ENCODE results near the gene PLEKHA8. TPM values are rescaled to one million over a fixed set of nuclear protein-coding genes. Genes with fewer than 3 reads are reported as not detected.
A peak's percentile ranks its signal among the peaks of the same experiment; 100 is the strongest.

PLEKHA8 gene
- total RNA-seq, 1 donor from 2014 or later, result 3.4 TPM

- ATAC-seq, result peak; percentile 92
- DNase-seq, result peak; percentile 82
- intact Hi-C loops (cut with micrococcal nuclease), result no loop called here
Observed at GRCh38 chr7:30173058-30173897, 145.1 kb downstream of the PLEKHA8 start.

GRCh38 chr7:30175180-30175579 is 147.0 kb downstream of the PLEKHA8 start:
- no peak for ATAC-seq
- DNase-seq, result no peak
- intact Hi-C loops (cut with micrococcal nuclease), result no loop called here

GRCh38 chr7:30175636-30176147 is 147.5 kb downstream of the PLEKHA8 start:
- DNase-seq (no peak), ATAC-seq (no peak)
- intact Hi-C loops (cut with micrococcal nuclease), result no loop called here

- DNase-seq (no peak), ATAC-seq (no peak)
- intact Hi-C loops (cut with micrococcal nuclease), result no loop called here
Observed at GRCh38 chr7:30176463-30177109, 148.4 kb downstream of the PLEKHA8 start.

- DNase-seq (no peak), ATAC-seq (no peak)
- intact Hi-C loops (cut with micrococcal nuclease), result no loop called here
Observed at GRCh38 chr7:30177186-30177585, 149.0 kb downstream of the PLEKHA8 start.

DNA sequence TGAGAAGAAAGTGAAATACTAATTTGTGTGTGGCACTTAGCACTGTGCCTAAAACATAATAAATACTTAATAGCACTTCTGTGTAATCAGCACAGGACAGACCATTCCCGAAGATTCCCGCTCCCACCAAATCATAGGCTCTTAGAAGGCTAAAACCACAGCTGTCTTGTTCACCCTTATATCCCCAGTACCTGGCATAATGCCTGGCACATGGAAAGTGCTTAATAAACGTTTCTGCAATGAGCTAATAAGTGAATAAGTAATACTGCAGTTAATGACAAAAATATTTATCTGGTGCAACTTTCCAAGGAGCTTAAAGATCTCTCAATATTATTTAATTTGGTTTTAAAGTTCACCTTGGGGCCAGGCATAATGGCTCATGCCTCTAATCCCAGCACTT is 149.8 kb downstream of the PLEKHA8 start:
- DNase-seq (no peak), ATAC-seq (no peak)
- intact Hi-C loops (cut with micrococcal nuclease), result no loop called here

GRCh38 chr7:30178748-30179436 is 150.7 kb downstream of the PLEKHA8 start:
- no peak for DNase-seq
- intact Hi-C loops (cut with micrococcal nuclease), result no loop called here
- no peak for ATAC-seq

Other genes starting within 250 kb of the PLEKHA8 start
- 6.2 TPM for gene WIPF3, start 221.9 kb upstream of the PLEKHA8 start, total RNA-seq
- 18.7 TPM for gene SCRN1, start 38.6 kb upstream of the PLEKHA8 start, total RNA-seq
- gene FKBP14, start 1.7 kb upstream of the PLEKHA8 start, total RNA-seq, result 12.8 TPM
- 18.8 TPM for gene MTURN, start 106.6 kb downstream of the PLEKHA8 start, total RNA-seq